OCI-LY7 (cell line): ENCODE data around the gene AUTS2. TPM values are rescaled to one million over a fixed set of nuclear protein-coding genes. Genes with fewer than 3 reads are reported as not detected.
A peak's percentile ranks its signal among the peaks of the same experiment; 100 is the strongest.

Experiments
- BruUV-seq: library from RNA; stranded (reverse); fragments of 400-500 nt; replicated peaks from 2 replicates; lab custom pipeline; 2021; lab: Mats Ljungman, UMichigan
- CTCF ChIA-PET: fragments of 300-600 bp; sonication (Branson Sonifier 250); formaldehyde crosslinking; loops from one replicate; lab custom pipeline; 2022; ENCODE audit warnings: antibody characterized with exemption; ENCODE audit not compliant: unreplicated experiment; lab: Charles Lee
- POLR2A ChIA-PET: fragments of 300-600 bp; sonication (Branson Sonifier 250); formaldehyde crosslinking; loops from one replicate; lab custom pipeline; 2022; ENCODE audit warnings: antibody characterized with exemption; lab: Charles Lee
- DNase-seq: peaks from one replicate; pipeline ENCODE4 v3.0.0-alpha.2; 2015; ENCODE audit warnings: low spot score
- H2AFZ ChIP-seq: fragments of 200-600 bp; sonication (generic), shearing (Covaris generic); 2 replicates; pipeline ENCODE4 v1.6.1; 2014; ENCODE audit warnings: mild to moderate bottlenecking, antibody characterized with exemption, low read length, moderate library complexity
- H3K27ac ChIP-seq: fragments of 200-600 bp; sonication (generic); 2 replicates; pipeline ENCODE4 v1.5.1; 2014; ENCODE audit warnings: mixed run types, low read depth, mild to moderate bottlenecking, moderate library complexity, low read length, inconsistent platforms; ENCODE audit not compliant: poor library complexity, severe bottlenecking
- H3K36me3 ChIP-seq: fragments of 200-600 bp; sonication (generic); 2 replicates; pipeline ENCODE4 v1.6.1; 2014; ENCODE audit warnings: mild to moderate bottlenecking, antibody characterized with exemption, low read length, moderate library complexity, mixed read lengths; ENCODE audit not compliant: insufficient read depth
- H3K4me1 ChIP-seq: fragments of 200-600 bp; sonication (generic); 2 replicates; pipeline ENCODE4 v1.5.1; 2014; ENCODE audit warnings: mild to moderate bottlenecking, low read length; ENCODE audit not compliant: insufficient read depth, poor library complexity, severe bottlenecking
- H3K4me2 ChIP-seq: fragments of 200-600 bp; sonication (generic); 2 replicates; pipeline ENCODE4 v1.6.1; 2014; ENCODE audit warnings: mild to moderate bottlenecking, low read length
- H3K4me3 ChIP-seq: fragments of 200-600 bp; sonication (generic); 2 replicates; pipeline ENCODE4 v1.5.1; 2014; ENCODE audit warnings: mild to moderate bottlenecking, low read depth, low read length; ENCODE audit not compliant: poor library complexity, severe bottlenecking
- H3K79me2 ChIP-seq: fragments of 200-600 bp; sonication (generic); 2 replicates; pipeline ENCODE4 v1.6.1; 2016; ENCODE audit warnings: low read depth, mild to moderate bottlenecking, low read length, moderate library complexity, mixed read lengths; ENCODE audit not compliant: insufficient read depth
- H3K9me2 ChIP-seq: fragments of 200-600 bp; sonication (generic); 2 replicates; pipeline ENCODE4 v1.6.1; 2016; ENCODE audit warnings: mild to moderate bottlenecking, low read length, mixed read lengths; ENCODE audit not compliant: insufficient read depth
- H3K9me3 ChIP-seq: fragments of 200-600 bp; sonication (generic); 2 replicates; pipeline ENCODE4 v1.6.1; 2014; ENCODE audit warnings: mild to moderate bottlenecking, mixed run types, low read length, mixed read lengths
- H4K20me1 ChIP-seq: fragments of 200-600 bp; sonication (generic); 2 replicates; pipeline ENCODE4 v1.6.1; 2014; ENCODE audit warnings: mild to moderate bottlenecking, antibody characterized with exemption, low read length, moderate library complexity, mixed read lengths; ENCODE audit not compliant: insufficient read depth
- CTCF ChIP-seq: fragments of 200-600 bp; sonication (generic); conservative IDR thresholded peaks from 2 replicates; pipeline ENCODE4 v1.5.1; 2014; ENCODE audit warnings: mild to moderate bottlenecking, antibody characterized with exemption, low read length, moderate library complexity, mixed read lengths
- EZH2phosphoT487 ChIP-seq: fragments of 200-600 bp; sonication (generic); IDR thresholded peaks from 2 replicates; pipeline ENCODE4 v1.6.1; 2018; ENCODE audit warnings: low read depth, borderline replicate concordance, mild to moderate bottlenecking, mixed run types, antibody characterized with exemption, low read length, moderate library complexity, mixed read lengths
- intact Hi-C: fragments of 100-400 bp; cut with micrococcal nuclease; formaldehyde crosslinking; loops from one replicate; pipeline ENCODE4 v1.10.0; 2022; ENCODE audit not compliant: unreplicated experiment
- total RNA-seq, 2 experiments: library from RNA; depleted of rRNA in 1 of 2; stranded (reverse); fragments of >200 nt in 1 of 2; shearing (Covaris generic) in 1 of 2; gene quantifications; 2 replicates each; pipeline ENCODE4 v1.2.3, GENCODE V29; 2014 to 2022

The AUTS2 gene
- total RNA-seq, 2 experiments from 2014 or later, result 37.9 to 78.5 TPM

- Histone ChIP-seq H2AFZ (no peak overlapping the region), H3K9me3 (no peaks in the 10 kb centered on the region), H3K4me3 (no peak overlapping the region), H4K20me1 (peaks cover 32% of the 10 kb centered on the region), H3K9me2 (no peaks in the 10 kb centered on the region), H3K4me2 (0 out of 2 replicates have a peak overlapping the region, but pooled peaks have one; percentile 16), H3K4me1 (peaks cover 41% of the 10 kb centered on the region), H3K79me2 (peaks cover 26% of the 10 kb centered on the region; the same call in 1 of the 2 replicates), H3K36me3 (no peaks in the 10 kb centered on the region), H3K27ac (no peak overlapping the region)
- intact Hi-C loops, result no loop called here
- DNase-seq, result no peak
- TF ChIP-seq CTCF (no peak), EZH2phosphoT487 (no peak)
- POLR2A ChIA-PET, result no interaction called here
- no TSS peak for BruUV-seq
- CTCF ChIA-PET, result no interaction called here
Observed at GRCh38 chr7:69864822-69865221, 266.5 kb downstream of the AUTS2 start.

GRCh38 chr7:69868921-69869320 is 270.6 kb downstream of the AUTS2 start:
- no peak overlapping the region for H3K4me2 ChIP-seq
- H3K9me2 ChIP-seq, result no peaks in the 10 kb centered on the region
- ChIA-PET POLR2A (interaction anchor here (1.3 to 3.4 kb wide), 4 partner anchors 11 to 23 kb away, joined by 4 to 21 read pairs (median 8); no protein-coding TSS in a partner anchor), CTCF (no interaction called here)
- intact Hi-C loops, result no loop called here
- no peaks in the 10 kb centered on the region for H3K36me3 ChIP-seq
- no peak overlapping the region for H3K4me3 ChIP-seq
- peaks cover 11% of the 10 kb centered on the region for H4K20me1 ChIP-seq
- TF ChIP-seq EZH2phosphoT487 (no peak), CTCF (no peak)
- H3K79me2 ChIP-seq, result peaks cover 32% of the 10 kb centered on the region; the same call in 1 of the 2 replicates
- no peaks in the 10 kb centered on the region for H3K9me3 ChIP-seq
- H2AFZ ChIP-seq, result no peak overlapping the region
- peaks cover 35% of the 10 kb centered on the region for H3K4me1 ChIP-seq
- H3K27ac ChIP-seq, result no peak overlapping the region
- BruUV-seq, result no TSS peak
- DNase-seq, result no peak

- Histone ChIP-seq H3K79me2 (peaks cover 28% of the 10 kb centered on the region; the same call in 1 of the 2 replicates), H3K9me3 (no peaks in the 10 kb centered on the region), H3K27ac (no peak overlapping the region), H3K4me3 (no peak overlapping the region), H4K20me1 (no peaks in the 10 kb centered on the region), H3K36me3 (no peaks in the 10 kb centered on the region), H3K9me2 (no peaks in the 10 kb centered on the region), H3K4me2 (no peak overlapping the region), H2AFZ (no peak overlapping the region), H3K4me1 (peaks cover 22% of the 10 kb centered on the region)
- TF ChIP-seq EZH2phosphoT487 (no peak), CTCF (no peak)
- ChIA-PET POLR2A (interaction anchor here (1.9 kb wide), 1 partner anchor 14 kb away, joined by 5 read pairs; no protein-coding TSS in a partner anchor), CTCF (no interaction called here)
- intact Hi-C loops, result no loop called here
- DNase-seq, result no peak
- no TSS peak for BruUV-seq
Observed at GRCh38 chr7:69871213-69871885, 273.1 kb downstream of the AUTS2 start.
